Calu3 (cell line): ENCODE results near the gene CYP27C1. TPM values are rescaled to one million over a fixed set of nuclear protein-coding genes. Genes with fewer than 3 reads are reported as not detected.

Experiments used
- BruUV-seq: library from RNA; stranded (reverse); fragments of 400-500 nt; replicated peaks from 2 replicates; lab custom pipeline; 2021; lab: Mats Ljungman, UMichigan
- CTCF ChIA-PET: fragments of 300-600 bp; sonication (Branson Sonifier 250); formaldehyde crosslinking; loops from one replicate; lab custom pipeline; 2022; ENCODE audit warnings: antibody characterized with exemption; lab: Charles Lee
- DNase-seq: peaks from one replicate; pipeline ENCODE4 v3.0.0; 2022
- H3K27ac Mint-ChIP-seq: one replicate; pipeline ENCODE4 v1.8.0; 2022; ENCODE audit warnings: mixed read lengths; ENCODE audit not compliant: unreplicated experiment
- H3K27me3 Mint-ChIP-seq: one replicate; pipeline ENCODE4 v1.8.0; 2022; ENCODE audit warnings: mixed read lengths; ENCODE audit not compliant: unreplicated experiment
- H3K36me3 Mint-ChIP-seq: one replicate; pipeline ENCODE4 v1.8.0; 2022; ENCODE audit warnings: mild to moderate bottlenecking, moderate library complexity, mixed read lengths; ENCODE audit not compliant: insufficient read depth, unreplicated experiment
- H3K4me1 Mint-ChIP-seq: one replicate; pipeline ENCODE4 v1.8.0; 2022; ENCODE audit warnings: mild to moderate bottlenecking, low read depth, mixed read lengths; ENCODE audit not compliant: unreplicated experiment
- H3K4me3 Mint-ChIP-seq: one replicate; pipeline ENCODE4 v1.8.0; 2022; ENCODE audit warnings: mild to moderate bottlenecking, low read depth, moderate library complexity, mixed read lengths; ENCODE audit not compliant: unreplicated experiment
- H3K9me3 Mint-ChIP-seq: one replicate; pipeline ENCODE4 v1.8.0; 2022; ENCODE audit warnings: low read depth, mixed read lengths; ENCODE audit not compliant: unreplicated experiment
- CTCF ChIP-seq: fragments of 200-600 bp; IDR thresholded peaks from one replicate; pipeline ENCODE4 v1.8.0; 2022; ENCODE audit warnings: antibody characterized with exemption; ENCODE audit not compliant: unreplicated experiment
- intact Hi-C: fragments of 100-400 bp; cut with micrococcal nuclease; formaldehyde crosslinking; loops from one replicate; pipeline ENCODE4 v1.10.0; 2022; ENCODE audit not compliant: unreplicated experiment
- total RNA-seq: library from RNA; stranded (reverse); gene quantifications from 2 replicates; pipeline ENCODE4 v1.2.3, GENCODE V29; 2022

Gene CYP27C1
- total RNA-seq, 1 experiment from 2014 or later = 0.07 TPM

GRCh38 chr2:127174640-127175039, 45.5 kb downstream of the CYP27C1 start:
- CTCF ChIA-PET = no interaction called here
- Mint-ChIP-seq H3K9me3 (no peaks in the 10 kb centered on the region), H3K27ac (no peak overlapping the region), H3K4me3 (no peak overlapping the region), H3K27me3 (peaks cover 35% of the 10 kb centered on the region), H3K4me1 (peaks cover 25% of the 10 kb centered on the region), H3K36me3 (no peaks in the 10 kb centered on the region)
- intact Hi-C loops = no loop called here
- DNase-seq = no peak
- no peak for TF ChIP-seq CTCF
- no TSS peak for BruUV-seq

- H3K27ac Mint-ChIP-seq = no peak overlapping the region
- no peak overlapping the region for H3K4me3 Mint-ChIP-seq
- TF ChIP-seq CTCF = peak; percentile 45
- BruUV-seq = no TSS peak
- H3K27me3 Mint-ChIP-seq = peaks cover 30% of the 10 kb centered on the region
- peaks cover 25% of the 10 kb centered on the region for H3K4me1 Mint-ChIP-seq
- H3K9me3 Mint-ChIP-seq = no peaks in the 10 kb centered on the region
- DNase-seq = peak; percentile 40
- no peaks in the 10 kb centered on the region for H3K36me3 Mint-ChIP-seq
- CTCF ChIA-PET = interaction anchor here (1.2 kb wide), 1 partner anchor 23 kb away, joined by 3 read pairs; no protein-coding TSS in a partner anchor
- intact Hi-C loops = no loop called here
Measured at GRCh38 chr2:127174136-127174535, 46.0 kb downstream of the CYP27C1 start.

- Mint-ChIP-seq H3K27ac (no peak overlapping the region), H3K9me3 (no peaks in the 10 kb centered on the region), H3K4me3 (no peak overlapping the region), H3K27me3 (peaks cover 29% of the 10 kb centered on the region), H3K4me1 (peaks cover 25% of the 10 kb centered on the region), H3K36me3 (no peaks in the 10 kb centered on the region)
- intact Hi-C loops = no loop called here
- CTCF ChIA-PET = interaction anchor here (1.2 to 1.3 kb wide), 2 partner anchors 10 to 24 kb away, joined by 3 read pairs; no protein-coding TSS in a partner anchor
- no peak for TF ChIP-seq CTCF
- DNase-seq = no peak
- no TSS peak for BruUV-seq
Measured at GRCh38 chr2:127173057-127173456, 47.0 kb downstream of the CYP27C1 start.

- Mint-ChIP-seq H3K27ac (no peak overlapping the region), H3K4me3 (no peak overlapping the region), H3K4me1 (peaks cover 30% of the 10 kb centered on the region), H3K9me3 (no peaks in the 10 kb centered on the region), H3K36me3 (no peaks in the 10 kb centered on the region), H3K27me3 (peaks cover 29% of the 10 kb centered on the region)
- DNase-seq = no peak
- intact Hi-C loops = no loop called here
- CTCF ChIA-PET = interaction anchor here (0.7 to 1.3 kb wide), 2 partner anchors 11 to 543 kb away, joined by 3 to 4 read pairs; no protein-coding TSS in a partner anchor
- BruUV-seq = no TSS peak
- TF ChIP-seq CTCF = no peak
Measured at GRCh38 chr2:127172306-127172705, 47.8 kb downstream of the CYP27C1 start.
